Central memory CD8-positive, alpha-beta T cell (primary cell): Measurements from ENCODE around the gene GPN1.

Experiments used
- ATAC-seq: fragments of 150-1000 bp; cut with Tn5 transposase; replicated peaks from 2 replicates; pipeline ENCODE4 v1.10.0; 2022; ENCODE audit warnings: mild to moderate bottlenecking, moderate FRiP score, moderate number of reproducible peaks; ENCODE audit not compliant: poor library complexity, severe bottlenecking; ENCODE audit errors: extremely low read depth
- DNase-seq, 2 donors: peaks; one replicate each; pipeline ENCODE4 v3.0.0; 2021; ENCODE audit warnings: low spot score in 2 of 2
- H3K27ac Mint-ChIP-seq: one replicate; pipeline ENCODE4 v1.8.0; 2022; ENCODE audit warnings: low read depth, mild to moderate bottlenecking, moderate library complexity, mixed read lengths
- H3K27me3 Mint-ChIP-seq: one replicate; pipeline ENCODE4 v1.8.0; 2022; ENCODE audit warnings: mixed read lengths
- H3K36me3 Mint-ChIP-seq: one replicate; pipeline ENCODE4 v1.8.0; 2022; ENCODE audit warnings: mild to moderate bottlenecking, moderate library complexity, mixed read lengths; ENCODE audit not compliant: insufficient read depth
- H3K4me1 Mint-ChIP-seq: one replicate; pipeline ENCODE4 v1.8.0; 2022; ENCODE audit warnings: mixed read lengths
- H3K4me3 Mint-ChIP-seq: one replicate; pipeline ENCODE4 v1.8.0; 2022; ENCODE audit warnings: mild to moderate bottlenecking, moderate library complexity, mixed read lengths
- H3K9me3 Mint-ChIP-seq: one replicate; pipeline ENCODE4 v1.8.0; 2022; ENCODE audit warnings: mixed read lengths

The GPN1 gene

DNA sequence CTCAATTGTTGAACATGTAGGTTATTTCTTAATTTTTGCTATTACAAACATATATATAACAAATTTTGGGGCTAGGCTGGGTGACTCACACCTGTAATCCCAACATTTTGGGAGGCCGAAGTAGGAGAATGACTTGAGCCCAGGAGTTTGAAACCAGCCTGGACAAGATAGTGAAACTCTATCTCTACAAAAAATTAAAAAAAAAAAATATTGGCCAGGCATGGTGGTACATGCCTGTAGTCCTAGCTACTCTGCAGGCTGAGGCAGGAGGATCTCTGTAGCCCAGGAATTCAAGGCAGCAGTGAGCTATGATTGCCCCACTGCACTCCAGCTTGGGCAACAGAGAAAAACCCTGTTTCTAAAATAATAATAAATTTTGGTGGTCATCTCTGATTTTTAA, 58.4 kb downstream of the GPN1 start:
- Mint-ChIP-seq H3K9me3 (no peaks in the 10 kb centered on the region), H3K4me1 (peaks cover 25% of the 10 kb centered on the region), H3K4me3 (no peak overlapping the region), H3K27ac (no peak overlapping the region), H3K36me3 (peaks cover 17% of the 10 kb centered on the region), H3K27me3 (no peaks in the 10 kb centered on the region)
- DNase-seq (no peak), ATAC-seq (no peak)

DNA sequence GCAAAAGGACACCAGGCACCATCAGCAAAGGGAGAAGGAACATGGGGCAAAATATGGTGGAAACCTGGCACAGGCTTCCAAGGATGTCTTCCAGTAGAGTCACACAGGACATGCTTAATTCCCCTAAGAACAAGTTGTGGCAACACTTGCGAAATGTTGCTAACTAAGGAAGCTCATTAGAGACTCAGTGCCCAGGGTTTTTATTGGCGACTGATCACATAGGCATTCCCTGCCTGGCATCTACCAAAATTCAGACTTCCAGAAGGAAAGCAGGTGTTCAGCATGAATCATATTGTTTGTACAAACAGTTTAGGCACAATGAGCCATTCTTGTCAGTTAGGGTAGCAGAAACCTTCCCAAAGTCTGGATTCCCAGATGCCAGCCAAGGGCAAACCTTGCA, 60.6 kb downstream of the GPN1 start:
- no peak for DNase-seq
- Mint-ChIP-seq H3K36me3 (peaks cover 14% of the 10 kb centered on the region), H3K27ac (no peak overlapping the region), H3K9me3 (no peaks in the 10 kb centered on the region), H3K4me3 (no peak overlapping the region), H3K27me3 (no peaks in the 10 kb centered on the region), H3K4me1 (peaks cover 18% of the 10 kb centered on the region)
- ATAC-seq = no peak

DNA sequence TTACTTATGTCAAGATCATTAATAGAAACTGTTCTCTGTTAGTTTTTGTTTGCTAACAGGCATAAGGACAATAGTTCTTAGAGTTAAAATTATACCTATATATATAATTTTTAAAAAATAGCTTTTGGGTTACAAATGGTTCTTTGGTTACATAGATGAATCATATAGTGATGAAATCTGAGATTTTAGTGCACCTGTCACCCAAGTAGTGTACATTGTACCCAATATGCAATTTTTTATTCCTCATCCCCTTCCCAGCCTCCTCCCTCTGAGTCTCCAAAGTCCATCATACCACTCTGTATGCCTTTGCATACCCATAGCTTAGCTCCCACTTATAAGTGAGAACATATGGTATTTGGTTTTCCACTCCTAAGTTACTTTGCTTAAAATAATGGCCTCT, 61.2 kb downstream of the GPN1 start:
- Mint-ChIP-seq H3K4me1 (peaks cover 12% of the 10 kb centered on the region), H3K27ac (no peak overlapping the region), H3K36me3 (peaks cover 16% of the 10 kb centered on the region), H3K4me3 (no peak overlapping the region), H3K27me3 (no peaks in the 10 kb centered on the region), H3K9me3 (no peaks in the 10 kb centered on the region)
- no peak for DNase-seq
- ATAC-seq = no peak

DNA sequence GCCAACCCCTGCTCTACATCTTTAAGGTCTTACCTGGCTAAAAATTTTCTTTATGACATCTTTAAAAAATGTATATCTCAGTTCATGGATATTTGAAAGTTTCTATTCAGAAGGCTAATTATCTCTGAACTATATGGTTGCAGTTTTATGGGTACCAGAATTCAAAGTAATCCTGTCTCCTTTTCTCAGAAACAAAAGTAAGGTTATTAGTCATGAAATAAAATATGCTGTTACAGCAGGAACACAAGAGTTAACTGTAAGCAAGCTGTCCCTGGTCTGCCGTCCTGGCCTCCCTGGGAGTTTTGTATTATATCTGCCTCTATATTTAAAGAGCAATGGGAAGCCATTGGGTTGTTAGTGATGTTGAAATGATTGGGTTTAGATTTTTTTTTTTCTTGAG, 68.8 kb downstream of the GPN1 start:
- Mint-ChIP-seq H3K27ac (no peak overlapping the region), H3K27me3 (no peaks in the 10 kb centered on the region), H3K4me1 (no peaks in the 10 kb centered on the region), H3K4me3 (no peak overlapping the region), H3K9me3 (no peaks in the 10 kb centered on the region), H3K36me3 (peaks cover 21% of the 10 kb centered on the region)
- DNase-seq = no peak
- no peak for ATAC-seq
